Ishikawa (cell line): Measurements from ENCODE around the gene BRPF3.

ENCODE experiments used
- RAD21 ChIP-seq: IDR thresholded peaks from 2 replicates; pipeline ENCODE4 v1.6.1; 2012; ENCODE audit warnings: low read depth
- REST ChIP-seq: IDR thresholded peaks from 2 replicates; pipeline ENCODE4 v1.6.1; 2012; ENCODE audit warnings: low read depth, mild to moderate bottlenecking

- TF ChIP-seq RAD21 = no peak
- no peak for TF ChIP-seq REST
These were observed 46.3 kb upstream of the BRPF3 start for GRCh38 chr6:36150283-36150682.
